WTC11 (cell line): ENCODE data around the gene DCK. TPM values are rescaled to one million over a fixed set of nuclear protein-coding genes. Genes with fewer than 3 reads are reported as not detected.

Experiments
- ELF4 ChIP-seq: sonication (generic); formaldehyde crosslinking; IDR thresholded peaks from 2 replicates; pipeline ENCODE4 v1.8.1; 2022; ENCODE audit warnings: low read depth, mild to moderate bottlenecking, moderate library complexity, missing genetic modification reagents
- EMX1 ChIP-seq: fragments of 250-450 bp; sonication (Bioruptor Pico); IDR thresholded peaks from 2 replicates; pipeline ENCODE4 v1.8.0; 2021; ENCODE audit warnings: mild to moderate bottlenecking
- GRHL2 ChIP-seq: fragments of 250-450 bp; sonication (Bioruptor Pico); IDR thresholded peaks from 2 replicates; pipeline ENCODE4 v1.8.0; 2022; ENCODE audit warnings: mild to moderate bottlenecking, moderate library complexity; ENCODE audit not compliant: insufficient replicate concordance, severe bottlenecking
- MXD4 ChIP-seq: fragments of 250-450 bp; sonication (Bioruptor Pico); IDR thresholded peaks from 2 replicates; pipeline ENCODE4 v1.8.0; 2021; ENCODE audit warnings: mild to moderate bottlenecking, moderate library complexity, borderline replicate concordance
- NFATC4 ChIP-seq: fragments of 250-450 bp; sonication (Bioruptor Pico); IDR thresholded peaks from 2 replicates; pipeline ENCODE4 v1.9.0; 2021; ENCODE audit warnings: mild to moderate bottlenecking
- NR2C2 ChIP-seq: sonication (generic); formaldehyde crosslinking; IDR thresholded peaks from 2 replicates; pipeline ENCODE4 v1.8.0; 2022; ENCODE audit warnings: mild to moderate bottlenecking, missing genetic modification reagents
- ZBTB21 ChIP-seq: sonication (generic); formaldehyde crosslinking; IDR thresholded peaks from 2 replicates; pipeline ENCODE4 v1.8.1; 2023; ENCODE audit warnings: mild to moderate bottlenecking, missing genetic modification reagents, borderline replicate concordance
- ZNF671 ChIP-seq: fragments of 250-450 bp; sonication (Bioruptor Pico); IDR thresholded peaks from 2 replicates; pipeline ENCODE4 v1.8.0; 2021; ENCODE audit warnings: mild to moderate bottlenecking
- total RNA-seq: library from RNA; stranded (reverse); gene quantifications from 3 replicates; pipeline ENCODE4 v1.2.3, GENCODE V29; 2021
- TF ChIP-seq, protein P1 (sequence below): sonication (generic); formaldehyde crosslinking; IDR thresholded peaks from 2 replicates; pipeline ENCODE4 v1.8.0; 2022; ENCODE audit warnings: missing genetic modification reagents
- TF ChIP-seq, protein P2 (sequence below): sonication (generic); formaldehyde crosslinking; IDR thresholded peaks from 2 replicates; pipeline ENCODE4 v1.8.0; 2023; ENCODE audit warnings: missing genetic modification reagents, mild to moderate bottlenecking, borderline replicate concordance
- TF ChIP-seq, protein P3 (sequence below): sonication (generic); formaldehyde crosslinking; IDR thresholded peaks from 2 replicates; pipeline ENCODE4 v1.8.1; 2022; ENCODE audit warnings: missing genetic modification reagents, borderline replicate concordance
- TF ChIP-seq, protein P4 (sequence below): sonication (generic); formaldehyde crosslinking; IDR thresholded peaks from 2 replicates; pipeline ENCODE4 v1.8.1; 2023; ENCODE audit warnings: mild to moderate bottlenecking, missing genetic modification reagents, borderline replicate concordance
- TF ChIP-seq, protein P5 (sequence below): sonication (generic); formaldehyde crosslinking; IDR thresholded peaks from 2 replicates; pipeline ENCODE4 v1.8.0; 2022; ENCODE audit warnings: mild to moderate bottlenecking, missing genetic modification reagents
- TF ChIP-seq, protein P6 (sequence below): sonication (generic); formaldehyde crosslinking; IDR thresholded peaks from 2 replicates; pipeline ENCODE4 v1.8.1; 2023; ENCODE audit warnings: mild to moderate bottlenecking, moderate library complexity, missing genetic modification reagents

Gene DCK
- total RNA-seq, 1 experiment from 2014 or later, result 15.0 TPM

DNA sequence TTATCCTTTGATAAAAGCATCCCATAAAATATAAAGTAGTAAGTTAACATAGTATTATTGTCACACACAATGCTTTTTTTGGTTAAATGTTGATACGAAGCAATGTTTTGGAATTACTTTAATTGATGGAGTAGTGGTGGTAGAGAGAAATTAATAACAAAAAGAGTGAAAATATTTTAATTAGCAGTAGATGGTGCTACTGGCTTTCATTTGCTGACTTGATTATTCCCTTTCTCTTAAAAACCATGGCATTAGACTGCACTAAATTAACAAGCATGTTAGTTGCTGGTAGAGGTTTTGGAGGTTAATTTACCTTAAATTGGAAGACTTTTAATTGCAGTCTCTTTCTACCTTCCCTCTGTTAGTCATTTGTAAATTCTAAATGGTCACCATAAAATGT, 8.9 kb upstream of the DCK start (continued):
- TF ChIP-seq, protein P1, sequence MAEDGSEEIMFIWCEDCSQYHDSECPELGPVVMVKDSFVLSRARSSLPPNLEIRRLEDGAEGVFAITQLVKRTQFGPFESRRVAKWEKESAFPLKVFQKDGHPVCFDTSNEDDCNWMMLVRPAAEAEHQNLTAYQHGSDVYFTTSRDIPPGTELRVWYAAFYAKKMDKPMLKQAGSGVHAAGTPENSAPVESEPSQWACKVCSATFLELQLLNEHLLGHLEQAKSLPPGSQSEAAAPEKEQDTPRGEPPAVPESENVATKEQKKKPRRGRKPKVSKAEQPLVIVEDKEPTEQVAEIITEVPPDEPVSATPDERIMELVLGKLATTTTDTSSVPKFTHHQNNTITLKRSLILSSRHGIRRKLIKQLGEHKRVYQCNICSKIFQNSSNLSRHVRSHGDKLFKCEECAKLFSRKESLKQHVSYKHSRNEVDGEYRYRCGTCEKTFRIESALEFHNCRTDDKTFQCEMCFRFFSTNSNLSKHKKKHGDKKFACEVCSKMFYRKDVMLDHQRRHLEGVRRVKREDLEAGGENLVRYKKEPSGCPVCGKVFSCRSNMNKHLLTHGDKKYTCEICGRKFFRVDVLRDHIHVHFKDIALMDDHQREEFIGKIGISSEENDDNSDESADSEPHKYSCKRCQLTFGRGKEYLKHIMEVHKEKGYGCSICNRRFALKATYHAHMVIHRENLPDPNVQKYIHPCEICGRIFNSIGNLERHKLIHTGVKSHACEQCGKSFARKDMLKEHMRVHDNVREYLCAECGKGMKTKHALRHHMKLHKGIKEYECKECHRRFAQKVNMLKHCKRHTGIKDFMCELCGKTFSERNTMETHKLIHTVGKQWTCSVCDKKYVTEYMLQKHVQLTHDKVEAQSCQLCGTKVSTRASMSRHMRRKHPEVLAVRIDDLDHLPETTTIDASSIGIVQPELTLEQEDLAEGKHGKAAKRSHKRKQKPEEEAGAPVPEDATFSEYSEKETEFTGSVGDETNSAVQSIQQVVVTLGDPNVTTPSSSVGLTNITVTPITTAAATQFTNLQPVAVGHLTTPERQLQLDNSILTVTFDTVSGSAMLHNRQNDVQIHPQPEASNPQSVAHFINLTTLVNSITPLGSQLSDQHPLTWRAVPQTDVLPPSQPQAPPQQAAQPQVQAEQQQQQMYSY (CRISPR knock-in tag), result no peak
- TF ChIP-seq MXD4 (CRISPR knock-in tag) (no peak), NFATC4 (CRISPR knock-in tag) (no peak), EMX1 (no peak), NR2C2 (no peak), GRHL2 (CRISPR knock-in tag) (no peak), ZBTB21 (CRISPR knock-in tag) (no peak), ZNF671 (no peak), ELF4 (CRISPR knock-in tag) (no peak)
- TF ChIP-seq, protein P2, sequence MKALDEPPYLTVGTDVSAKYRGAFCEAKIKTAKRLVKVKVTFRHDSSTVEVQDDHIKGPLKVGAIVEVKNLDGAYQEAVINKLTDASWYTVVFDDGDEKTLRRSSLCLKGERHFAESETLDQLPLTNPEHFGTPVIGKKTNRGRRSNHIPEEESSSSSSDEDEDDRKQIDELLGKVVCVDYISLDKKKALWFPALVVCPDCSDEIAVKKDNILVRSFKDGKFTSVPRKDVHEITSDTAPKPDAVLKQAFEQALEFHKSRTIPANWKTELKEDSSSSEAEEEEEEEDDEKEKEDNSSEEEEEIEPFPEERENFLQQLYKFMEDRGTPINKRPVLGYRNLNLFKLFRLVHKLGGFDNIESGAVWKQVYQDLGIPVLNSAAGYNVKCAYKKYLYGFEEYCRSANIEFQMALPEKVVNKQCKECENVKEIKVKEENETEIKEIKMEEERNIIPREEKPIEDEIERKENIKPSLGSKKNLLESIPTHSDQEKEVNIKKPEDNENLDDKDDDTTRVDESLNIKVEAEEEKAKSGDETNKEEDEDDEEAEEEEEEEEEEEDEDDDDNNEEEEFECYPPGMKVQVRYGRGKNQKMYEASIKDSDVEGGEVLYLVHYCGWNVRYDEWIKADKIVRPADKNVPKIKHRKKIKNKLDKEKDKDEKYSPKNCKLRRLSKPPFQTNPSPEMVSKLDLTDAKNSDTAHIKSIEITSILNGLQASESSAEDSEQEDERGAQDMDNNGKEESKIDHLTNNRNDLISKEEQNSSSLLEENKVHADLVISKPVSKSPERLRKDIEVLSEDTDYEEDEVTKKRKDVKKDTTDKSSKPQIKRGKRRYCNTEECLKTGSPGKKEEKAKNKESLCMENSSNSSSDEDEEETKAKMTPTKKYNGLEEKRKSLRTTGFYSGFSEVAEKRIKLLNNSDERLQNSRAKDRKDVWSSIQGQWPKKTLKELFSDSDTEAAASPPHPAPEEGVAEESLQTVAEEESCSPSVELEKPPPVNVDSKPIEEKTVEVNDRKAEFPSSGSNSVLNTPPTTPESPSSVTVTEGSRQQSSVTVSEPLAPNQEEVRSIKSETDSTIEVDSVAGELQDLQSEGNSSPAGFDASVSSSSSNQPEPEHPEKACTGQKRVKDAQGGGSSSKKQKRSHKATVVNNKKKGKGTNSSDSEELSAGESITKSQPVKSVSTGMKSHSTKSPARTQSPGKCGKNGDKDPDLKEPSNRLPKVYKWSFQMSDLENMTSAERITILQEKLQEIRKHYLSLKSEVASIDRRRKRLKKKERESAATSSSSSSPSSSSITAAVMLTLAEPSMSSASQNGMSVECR (CRISPR knock-in tag), result no peak
- TF ChIP-seq, protein P3, sequence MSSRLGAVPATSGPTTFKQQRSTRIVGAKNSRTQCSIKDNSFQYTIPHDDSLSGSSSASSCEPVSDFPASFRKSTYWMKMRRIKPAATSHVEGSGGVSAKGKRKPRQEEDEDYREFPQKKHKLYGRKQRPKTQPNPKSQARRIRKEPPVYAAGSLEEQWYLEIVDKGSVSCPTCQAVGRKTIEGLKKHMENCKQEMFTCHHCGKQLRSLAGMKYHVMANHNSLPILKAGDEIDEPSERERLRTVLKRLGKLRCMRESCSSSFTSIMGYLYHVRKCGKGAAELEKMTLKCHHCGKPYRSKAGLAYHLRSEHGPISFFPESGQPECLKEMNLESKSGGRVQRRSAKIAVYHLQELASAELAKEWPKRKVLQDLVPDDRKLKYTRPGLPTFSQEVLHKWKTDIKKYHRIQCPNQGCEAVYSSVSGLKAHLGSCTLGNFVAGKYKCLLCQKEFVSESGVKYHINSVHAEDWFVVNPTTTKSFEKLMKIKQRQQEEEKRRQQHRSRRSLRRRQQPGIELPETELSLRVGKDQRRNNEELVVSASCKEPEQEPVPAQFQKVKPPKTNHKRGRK (CRISPR knock-in tag), result no peak
- TF ChIP-seq, protein P4, sequence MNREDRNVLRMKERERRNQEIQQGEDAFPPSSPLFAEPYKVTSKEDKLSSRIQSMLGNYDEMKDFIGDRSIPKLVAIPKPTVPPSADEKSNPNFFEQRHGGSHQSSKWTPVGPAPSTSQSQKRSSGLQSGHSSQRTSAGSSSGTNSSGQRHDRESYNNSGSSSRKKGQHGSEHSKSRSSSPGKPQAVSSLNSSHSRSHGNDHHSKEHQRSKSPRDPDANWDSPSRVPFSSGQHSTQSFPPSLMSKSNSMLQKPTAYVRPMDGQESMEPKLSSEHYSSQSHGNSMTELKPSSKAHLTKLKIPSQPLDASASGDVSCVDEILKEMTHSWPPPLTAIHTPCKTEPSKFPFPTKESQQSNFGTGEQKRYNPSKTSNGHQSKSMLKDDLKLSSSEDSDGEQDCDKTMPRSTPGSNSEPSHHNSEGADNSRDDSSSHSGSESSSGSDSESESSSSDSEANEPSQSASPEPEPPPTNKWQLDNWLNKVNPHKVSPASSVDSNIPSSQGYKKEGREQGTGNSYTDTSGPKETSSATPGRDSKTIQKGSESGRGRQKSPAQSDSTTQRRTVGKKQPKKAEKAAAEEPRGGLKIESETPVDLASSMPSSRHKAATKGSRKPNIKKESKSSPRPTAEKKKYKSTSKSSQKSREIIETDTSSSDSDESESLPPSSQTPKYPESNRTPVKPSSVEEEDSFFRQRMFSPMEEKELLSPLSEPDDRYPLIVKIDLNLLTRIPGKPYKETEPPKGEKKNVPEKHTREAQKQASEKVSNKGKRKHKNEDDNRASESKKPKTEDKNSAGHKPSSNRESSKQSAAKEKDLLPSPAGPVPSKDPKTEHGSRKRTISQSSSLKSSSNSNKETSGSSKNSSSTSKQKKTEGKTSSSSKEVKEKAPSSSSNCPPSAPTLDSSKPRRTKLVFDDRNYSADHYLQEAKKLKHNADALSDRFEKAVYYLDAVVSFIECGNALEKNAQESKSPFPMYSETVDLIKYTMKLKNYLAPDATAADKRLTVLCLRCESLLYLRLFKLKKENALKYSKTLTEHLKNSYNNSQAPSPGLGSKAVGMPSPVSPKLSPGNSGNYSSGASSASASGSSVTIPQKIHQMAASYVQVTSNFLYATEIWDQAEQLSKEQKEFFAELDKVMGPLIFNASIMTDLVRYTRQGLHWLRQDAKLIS (CRISPR knock-in tag), result no peak
- TF ChIP-seq, protein P5, sequence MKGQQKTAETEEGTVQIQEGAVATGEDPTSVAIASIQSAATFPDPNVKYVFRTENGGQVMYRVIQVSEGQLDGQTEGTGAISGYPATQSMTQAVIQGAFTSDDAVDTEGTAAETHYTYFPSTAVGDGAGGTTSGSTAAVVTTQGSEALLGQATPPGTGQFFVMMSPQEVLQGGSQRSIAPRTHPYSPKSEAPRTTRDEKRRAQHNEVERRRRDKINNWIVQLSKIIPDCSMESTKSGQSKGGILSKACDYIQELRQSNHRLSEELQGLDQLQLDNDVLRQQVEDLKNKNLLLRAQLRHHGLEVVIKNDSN (CRISPR knock-in tag), result no peak
- TF ChIP-seq, protein P6, sequence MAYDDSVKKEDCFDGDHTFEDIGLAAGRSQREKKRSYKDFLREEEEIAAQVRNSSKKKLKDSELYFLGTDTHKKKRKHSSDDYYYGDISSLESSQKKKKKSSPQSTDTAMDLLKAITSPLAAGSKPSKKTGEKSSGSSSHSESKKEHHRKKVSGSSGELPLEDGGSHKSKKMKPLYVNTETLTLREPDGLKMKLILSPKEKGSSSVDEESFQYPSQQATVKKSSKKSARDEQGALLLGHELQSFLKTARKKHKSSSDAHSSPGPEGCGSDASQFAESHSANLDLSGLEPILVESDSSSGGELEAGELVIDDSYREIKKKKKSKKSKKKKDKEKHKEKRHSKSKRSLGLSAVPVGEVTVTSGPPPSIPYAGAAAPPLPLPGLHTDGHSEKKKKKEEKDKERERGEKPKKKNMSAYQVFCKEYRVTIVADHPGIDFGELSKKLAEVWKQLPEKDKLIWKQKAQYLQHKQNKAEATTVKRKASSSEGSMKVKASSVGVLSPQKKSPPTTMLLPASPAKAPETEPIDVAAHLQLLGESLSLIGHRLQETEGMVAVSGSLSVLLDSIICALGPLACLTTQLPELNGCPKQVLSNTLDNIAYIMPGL (CRISPR knock-in tag), result no peak
- TF ChIP-seq, all 79 proteins: peak for 0
